Ascending aorta (tissue), 2 donors: ENCODE results near the gene TEF. TPM values are rescaled to one million over a fixed set of nuclear protein-coding genes. Genes with fewer than 3 reads are reported as not detected.
A peak's percentile ranks its signal among the peaks of the same experiment; 100 is the strongest.

Experiments used
- DNase-seq, 2 donors: peaks; one replicate each; pipeline ENCODE4 v3.0.0-alpha.2; 2019; ENCODE audit warnings: low spot score in 2 of 2
- H3K27ac ChIP-seq, 2 donors: fragments of 200-600 bp; sonication (generic); one replicate each; pipeline ENCODE4 v1.5.1; 2016 to 2017; ENCODE audit warnings: mild to moderate bottlenecking in 1 of 2
- H3K27me3 ChIP-seq: fragments of 200-600 bp; sonication (generic); one replicate; pipeline ENCODE4 v1.5.1; 2017
- H3K36me3 ChIP-seq, 2 donors: fragments of 200-600 bp; sonication (generic); one replicate each; pipeline ENCODE4 v1.5.1; 2016
- H3K4me1 ChIP-seq, 2 donors: fragments of 200-600 bp; sonication (generic); one replicate each; pipeline ENCODE4 v1.5.1; 2016 to 2017; ENCODE audit warnings: mild to moderate bottlenecking in 1 of 2
- H3K4me3 ChIP-seq, 2 donors: fragments of 200-600 bp; sonication (generic); one replicate each; pipeline ENCODE4 v1.5.1; 2016 to 2017; ENCODE audit warnings: mild to moderate bottlenecking in 1 of 2
- H3K9me3 ChIP-seq, 2 donors: fragments of 200-600 bp; sonication (generic); one replicate each; pipeline ENCODE4 v1.5.1; 2016
- CTCF ChIP-seq, 3 experiments: fragments of 200-600 bp in 2 of 3; fragments of 450-650 bp in 1 of 3; sonication (generic) in 2 of 3; IDR thresholded peaks; one replicate each; pipeline ENCODE4 v1.5.1; 2016 to 2019; ENCODE audit warnings: antibody characterized with exemption in 3 of 3, mild to moderate bottlenecking in 1 of 3, moderate library complexity in 1 of 3
- intact Hi-C: fragments of 100-400 bp; cut with DNase I; formaldehyde crosslinking; loops from one replicate; pipeline ENCODE4 v1.15.1; 2023
- total RNA-seq: library from RNA; depleted of rRNA; stranded (reverse); fragments of >200 nt; gene quantifications from one replicate; pipeline ENCODE4 v1.1.0, GENCODE V29; 2016

TEF gene
- total RNA-seq, 1 donor from 2014 or later, result 20.2 TPM

- no peak for DNase-seq
- H3K36me3 ChIP-seq, result peaks cover 13 to 16% of the 10 kb centered on the region in 2 donors
- no peak overlapping the region for H3K4me3 ChIP-seq
- intact Hi-C loops, result loop anchor here (2.0 kb wide), 1 partner anchor 67 kb away; no protein-coding TSS in a partner anchor
- H3K9me3 ChIP-seq, result no peaks in the 10 kb centered on the region
- peaks cover 0 to 3% of the 10 kb centered on the region in 2 donors for H3K4me1 ChIP-seq
- H3K27me3 ChIP-seq, result no peaks in the 10 kb centered on the region
- TF ChIP-seq CTCF (IDR thresholded peaks at IDR 0.05), result no peak
- H3K27ac ChIP-seq, result no peak overlapping the region
Observed at GRCh38 chr22:41361716-41362310, 19.9 kb upstream of the TEF start.

- H3K27ac ChIP-seq, result no peak overlapping the region
- no peak overlapping the region for H3K4me3 ChIP-seq
- intact Hi-C loops, result no loop called here
- peaks cover 3 to 8% of the 10 kb centered on the region in 2 donors for H3K4me1 ChIP-seq
- peaks cover 5 to 8% of the 10 kb centered on the region in 2 donors for H3K36me3 ChIP-seq
- no peak for TF ChIP-seq CTCF (IDR thresholded peaks at IDR 0.05)
- DNase-seq, result no peak
- H3K27me3 ChIP-seq, result no peaks in the 10 kb centered on the region
- no peaks in the 10 kb centered on the region for H3K9me3 ChIP-seq
Observed at GRCh38 chr22:41362615-41363014, 19.1 kb upstream of the TEF start.

GRCh38 chr22:41364233-41364632 is 17.5 kb upstream of the TEF start:
- Histone ChIP-seq H3K27ac (no peak overlapping the region), H3K4me3 (no peak overlapping the region), H3K36me3 (no peaks in the 10 kb centered on the region), H3K9me3 (no peaks in the 10 kb centered on the region), H3K4me1 (peaks cover 10 to 24% of the 10 kb centered on the region in 2 donors), H3K27me3 (no peaks in the 10 kb centered on the region)
- TF ChIP-seq CTCF (IDR thresholded peaks at IDR 0.05), result no peak
- intact Hi-C loops, result no loop called here
- DNase-seq, result no peak

- Histone ChIP-seq H3K36me3 (no peaks in the 10 kb centered on the region), H3K4me3 (no peak overlapping the region), H3K27ac (no peak overlapping the region), H3K27me3 (no peaks in the 10 kb centered on the region), H3K4me1 (peaks cover 10 to 26% of the 10 kb centered on the region in 2 donors), H3K9me3 (no peaks in the 10 kb centered on the region)
- DNase-seq, result no peak
- no peak for TF ChIP-seq CTCF (IDR thresholded peaks at IDR 0.05)
- intact Hi-C loops, result loop anchor here (5.0 kb wide), 1 partner anchor 78 kb away; the partner anchor contains the start of gene RANGAP1
Observed at GRCh38 chr22:41364955-41365354, 16.8 kb upstream of the TEF start.

- no peak for DNase-seq
- no peaks in the 10 kb centered on the region for H3K27me3 ChIP-seq
- H3K27ac ChIP-seq, result peak overlapping the region in 1 of 2 donors; percentile 53
- no peaks in the 10 kb centered on the region for H3K36me3 ChIP-seq
- TF ChIP-seq CTCF (IDR thresholded peaks at IDR 0.05), result no peak
- no peak overlapping the region for H3K4me3 ChIP-seq
- peaks cover 10 to 26% of the 10 kb centered on the region in 2 donors for H3K4me1 ChIP-seq
- intact Hi-C loops, result loop anchor here (5.0 kb wide), 1 partner anchor 78 kb away; the partner anchor contains the start of gene RANGAP1
- no peaks in the 10 kb centered on the region for H3K9me3 ChIP-seq
Observed at GRCh38 chr22:41365425-41365824, 16.3 kb upstream of the TEF start.
